Body of pancreas (tissue), 4 donors: ENCODE data around the gene AGMO. TPM values are rescaled to one million over a fixed set of nuclear protein-coding genes. Genes with fewer than 3 reads are reported as not detected.
A peak's percentile ranks its signal among the peaks of the same experiment; 100 is the strongest.

ENCODE experiments used
- ATAC-seq: fragments of 150-250 bp; one replicate; pipeline ENCODE4 v1.9.1; 2016
- DNase-seq, 4 donors: peaks; one replicate each; pipeline ENCODE4 v3.0.0-alpha.2; 2019
- H3K27ac ChIP-seq, 4 donors: fragments of 200-600 bp; sonication (generic); 1 replicate in 3 of 4; 2 replicates in 1 of 4; pipeline versions ENCODE4 v1.5.1 to v1.6.1; 2016 to 2019; ENCODE audit warnings: mild to moderate bottlenecking in 1 of 4, mixed read lengths in 1 of 4, moderate library complexity in 1 of 4
- H3K27me3 ChIP-seq, 2 donors: fragments of 200-600 bp; sonication (generic); one replicate each; pipeline ENCODE4 v1.6.0; 2016; ENCODE audit warnings: mild to moderate bottlenecking in 1 of 2
- H3K36me3 ChIP-seq, 2 donors: fragments of 200-600 bp; sonication (generic); replicated peaks in 1 of 2; 2 replicates each; pipeline ENCODE4 v1.5.1; 2016; ENCODE audit warnings: low read depth in 2 of 2; ENCODE audit not compliant: insufficient read depth in 1 of 2
- H3K4me1 ChIP-seq: fragments of 200-600 bp; sonication (generic); one replicate; pipeline ENCODE4 v1.6.0; 2016
- H3K4me3 ChIP-seq, 2 donors: fragments of 200-600 bp; sonication (generic); 1 replicate in 1 of 2; 2 replicates in 1 of 2; pipeline ENCODE4 v1.5.1; 2016 to 2019
- H3K9me3 ChIP-seq, 3 donors: fragments of 200-600 bp; sonication (generic); 1 replicate in 2 of 3; 2 replicates in 1 of 3; pipeline ENCODE4 v1.5.1; 2016
- POLR2A ChIP-seq, 3 donors: fragments of 450-650 bp; IDR thresholded peaks; one replicate each; pipeline ENCODE4 v1.6.1; 2016; ENCODE audit warnings: antibody characterized with exemption in 3 of 3, mild to moderate bottlenecking in 2 of 3
- WGBS, 2 donors: methylation state at CpG; one replicate each; pipeline ENCODE4 v1.1.5; 2017; 5-methylcytosine and 5-hydroxymethylcytosine counted together
- intact Hi-C: fragments of 100-400 bp; cut with DNase I; formaldehyde crosslinking; loops from one replicate; pipeline ENCODE4 v1.15.1; 2023
- total RNA-seq, 2 donors: library from RNA; depleted of rRNA; stranded (reverse); fragments of >200 nt; gene quantifications; one replicate each; pipeline ENCODE4 v1.1.0, GENCODE V29; 2016
- TF ChIP-seq, protein P1 (sequence below), 7 experiments: fragments of 450-650 bp in 4 of 7; fragments of 200-600 bp in 3 of 7; sonication (generic) in 3 of 7; IDR thresholded peaks; one replicate each; pipeline ENCODE4 v1.5.1; 2016 to 2019; ENCODE audit warnings: antibody characterized with exemption in 7 of 7

The AGMO gene
- total RNA-seq, 2 donors from 2014 or later: 0.52 TPM; not detected in 1

DNA sequence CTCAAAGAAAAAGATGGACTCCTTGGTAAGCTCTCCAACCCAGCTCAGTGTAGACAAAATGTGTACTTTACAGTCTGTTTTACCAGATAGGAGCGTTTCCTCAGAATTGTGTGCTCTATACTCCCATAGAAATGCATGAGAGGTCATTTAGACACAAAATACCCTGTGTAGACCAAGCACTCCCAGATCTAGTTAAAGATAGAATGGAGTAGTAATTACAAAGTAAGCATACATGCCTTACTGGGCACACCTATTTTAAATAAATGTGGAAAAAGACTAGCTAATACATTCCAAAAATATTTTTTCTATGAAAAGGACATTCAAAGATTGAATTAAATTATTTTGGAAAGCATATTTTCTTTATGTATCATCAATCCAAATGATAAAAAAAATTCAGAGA is 387.3 kb downstream of the AGMO start:
- no peaks in the 10 kb centered on the region for H3K36me3 ChIP-seq
- 24 to 30% methylated on average over 1 of the region's 1 CpG for WGBS, 2 donors
- ATAC-seq: no peak
- intact Hi-C loops: no loop called here
- no peak overlapping the region for H3K4me3 ChIP-seq
- H3K9me3 ChIP-seq: no peaks in the 10 kb centered on the region
- TF ChIP-seq, protein P1, sequence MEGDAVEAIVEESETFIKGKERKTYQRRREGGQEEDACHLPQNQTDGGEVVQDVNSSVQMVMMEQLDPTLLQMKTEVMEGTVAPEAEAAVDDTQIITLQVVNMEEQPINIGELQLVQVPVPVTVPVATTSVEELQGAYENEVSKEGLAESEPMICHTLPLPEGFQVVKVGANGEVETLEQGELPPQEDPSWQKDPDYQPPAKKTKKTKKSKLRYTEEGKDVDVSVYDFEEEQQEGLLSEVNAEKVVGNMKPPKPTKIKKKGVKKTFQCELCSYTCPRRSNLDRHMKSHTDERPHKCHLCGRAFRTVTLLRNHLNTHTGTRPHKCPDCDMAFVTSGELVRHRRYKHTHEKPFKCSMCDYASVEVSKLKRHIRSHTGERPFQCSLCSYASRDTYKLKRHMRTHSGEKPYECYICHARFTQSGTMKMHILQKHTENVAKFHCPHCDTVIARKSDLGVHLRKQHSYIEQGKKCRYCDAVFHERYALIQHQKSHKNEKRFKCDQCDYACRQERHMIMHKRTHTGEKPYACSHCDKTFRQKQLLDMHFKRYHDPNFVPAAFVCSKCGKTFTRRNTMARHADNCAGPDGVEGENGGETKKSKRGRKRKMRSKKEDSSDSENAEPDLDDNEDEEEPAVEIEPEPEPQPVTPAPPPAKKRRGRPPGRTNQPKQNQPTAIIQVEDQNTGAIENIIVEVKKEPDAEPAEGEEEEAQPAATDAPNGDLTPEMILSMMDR (IDR thresholded peaks at IDR 0.05): no peak
- H3K27me3 ChIP-seq: no peaks in the 10 kb centered on the region
- no peak overlapping the region for H3K27ac ChIP-seq
- no peaks in the 10 kb centered on the region for H3K4me1 ChIP-seq
- DNase-seq: no peak

DNA sequence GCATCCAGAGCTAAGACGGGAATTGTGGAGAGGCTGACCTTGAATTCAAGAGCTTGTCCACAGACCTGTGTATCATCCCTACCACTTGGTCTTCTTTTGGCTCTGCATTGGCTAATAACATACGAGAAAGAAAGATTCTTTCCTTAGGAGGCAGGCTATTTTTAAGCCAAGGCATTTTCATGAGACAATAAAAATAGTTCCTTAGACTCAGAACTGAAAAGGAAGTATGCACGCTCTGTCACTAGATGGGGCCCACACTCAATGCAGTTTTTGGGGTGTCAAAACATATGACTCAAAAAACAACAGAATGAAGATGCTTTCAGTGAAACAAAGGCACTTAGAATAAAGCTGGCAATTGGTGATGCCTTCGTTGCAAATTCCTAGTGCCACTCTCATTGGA is 393.3 kb downstream of the AGMO start:
- ATAC-seq (no peak), DNase-seq (no peak)
- H3K9me3 ChIP-seq: no peaks in the 10 kb centered on the region
- no peak for TF ChIP-seq POLR2A (IDR thresholded peaks at IDR 0.05)
- TF ChIP-seq, protein P1 (IDR thresholded peaks at IDR 0.05): no peak
- no peaks in the 10 kb centered on the region for H3K27me3 ChIP-seq
- H3K4me3 ChIP-seq: no peak overlapping the region
- H3K27ac ChIP-seq: no peak overlapping the region
- no peaks in the 10 kb centered on the region for H3K4me1 ChIP-seq
- no peaks in the 10 kb centered on the region for H3K36me3 ChIP-seq
- intact Hi-C loops: no loop called here
- 53 to 56% methylated on average over 4 of the region's 4 CpGs for WGBS, 2 donors

DNA sequence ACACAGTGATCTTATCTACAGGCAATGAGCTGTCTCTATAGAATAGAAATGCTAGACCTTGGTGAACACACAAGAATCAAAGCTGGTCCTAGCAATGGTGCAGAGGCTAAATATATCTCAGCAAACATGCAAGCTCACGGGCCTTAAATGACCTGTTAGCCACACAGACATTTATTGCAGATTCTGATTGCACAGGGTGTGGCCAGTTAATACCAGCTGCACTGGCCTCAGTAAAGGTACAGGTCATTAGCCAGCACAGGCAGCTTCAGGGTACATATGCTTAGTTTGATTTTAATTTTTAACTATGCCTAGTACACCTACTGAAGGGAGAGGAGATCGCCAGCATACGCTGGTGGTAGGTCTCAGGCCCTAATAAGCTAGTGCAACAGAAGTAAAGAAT is 393.9 kb downstream of the AGMO start:
- DNase-seq (peak in 1 of 4 donors; percentile 2), ATAC-seq (no peak)
- Histone ChIP-seq H3K27ac (no peak overlapping the region), H3K27me3 (no peaks in the 10 kb centered on the region), H3K9me3 (no peaks in the 10 kb centered on the region), H3K36me3 (no peaks in the 10 kb centered on the region), H3K4me3 (no peak overlapping the region), H3K4me1 (no peaks in the 10 kb centered on the region)
- 61 to 63% methylated on average over 3 of the region's 3 CpGs for WGBS, 2 donors
- intact Hi-C loops: no loop called here
- no peak for TF ChIP-seq POLR2A (IDR thresholded peaks at IDR 0.05)
- TF ChIP-seq, protein P1 (IDR thresholded peaks at IDR 0.05): no peak

DNA sequence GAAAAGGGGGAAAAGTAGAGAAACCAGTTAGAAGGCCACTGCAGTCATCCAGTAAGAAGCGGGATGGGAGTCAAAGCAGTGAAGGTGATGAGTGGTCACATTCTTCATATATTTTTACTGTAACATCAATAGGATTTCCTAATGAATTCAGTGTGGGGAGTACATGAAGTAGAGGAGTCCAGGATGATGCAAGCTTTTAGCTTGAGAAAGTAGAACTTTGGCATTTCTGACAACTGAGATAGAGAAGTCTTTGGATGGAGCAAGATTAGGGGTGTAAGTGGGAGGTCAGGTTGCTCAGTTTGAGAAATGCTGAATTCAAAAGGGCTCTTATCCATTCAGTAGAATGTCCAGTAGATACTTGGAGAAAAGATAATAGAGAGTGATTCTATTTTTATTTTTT is 395.2 kb downstream of the AGMO start:
- H3K27ac ChIP-seq: no peak overlapping the region
- no peaks in the 10 kb centered on the region for H3K9me3 ChIP-seq
- H3K27me3 ChIP-seq: no peaks in the 10 kb centered on the region
- intact Hi-C loops: no loop called here
- no peak overlapping the region for H3K4me3 ChIP-seq
- WGBS, 2 donors: 77 to 83% methylated on average over 1 of the region's 1 CpG
- ATAC-seq: no peak
- no peaks in the 10 kb centered on the region for H3K4me1 ChIP-seq
- TF ChIP-seq POLR2A (IDR thresholded peaks at IDR 0.05): no peak
- TF ChIP-seq, protein P1 (IDR thresholded peaks at IDR 0.05): no peak
- no peak for DNase-seq
- H3K36me3 ChIP-seq: no peaks in the 10 kb centered on the region

DNA sequence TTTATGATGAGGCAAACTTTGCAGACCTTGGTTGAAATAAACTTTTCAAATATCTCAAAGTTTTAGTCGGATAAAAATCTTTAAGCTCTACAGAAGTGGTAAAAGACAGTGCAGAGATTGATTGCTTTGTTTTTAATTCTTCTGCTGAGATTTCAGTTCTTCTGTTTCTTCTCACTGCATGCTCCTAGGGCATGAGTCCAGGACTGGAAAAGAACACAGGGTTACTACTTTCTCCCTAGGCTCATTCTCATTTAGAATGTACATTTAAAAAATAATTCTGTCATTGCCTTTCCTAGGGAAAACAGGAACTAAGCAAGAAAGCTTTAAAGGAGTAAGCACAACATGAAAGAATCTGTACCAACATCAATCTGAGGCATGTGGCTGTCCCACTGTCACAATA is 402.6 kb downstream of the AGMO start:
- WGBS, 2 donors: 23 to 31% methylated on average over 1 of the region's 1 CpG
- ATAC-seq (no peak), DNase-seq (no peak)
- TF ChIP-seq, protein P1 (IDR thresholded peaks at IDR 0.05): no peak
- no peak for TF ChIP-seq POLR2A (IDR thresholded peaks at IDR 0.05)
- intact Hi-C loops: no loop called here
- H3K4me3 ChIP-seq: no peak overlapping the region
- no peaks in the 10 kb centered on the region for H3K27me3 ChIP-seq
- H3K36me3 ChIP-seq: no peaks in the 10 kb centered on the region
- no peak overlapping the region for H3K27ac ChIP-seq
- H3K9me3 ChIP-seq: no peaks in the 10 kb centered on the region
- no peaks in the 10 kb centered on the region for H3K4me1 ChIP-seq
